Muscle layer of colon (tissue), 2 donors: ENCODE measurements around the gene RASGRP3.

ENCODE experiments used
- H3K27ac ChIP-seq: one replicate; pipeline ENCODE4 v1.7.0; 2013; ENCODE audit warnings: low read depth, mild to moderate bottlenecking, low read length, moderate library complexity
- H3K27me3 ChIP-seq, 2 donors: one replicate each; pipeline ENCODE4 v1.7.0; 2013; ENCODE audit warnings: low read length in 2 of 2, mild to moderate bottlenecking in 2 of 2; ENCODE audit not compliant: insufficient read depth in 2 of 2, control insufficient read depth in 1 of 2
- H3K36me3 ChIP-seq: one replicate; pipeline ENCODE4 v1.7.0; 2013; ENCODE audit warnings: mild to moderate bottlenecking, low read length; ENCODE audit not compliant: insufficient read depth
- H3K4me1 ChIP-seq: one replicate; pipeline ENCODE4 v1.7.0; 2013; ENCODE audit warnings: mild to moderate bottlenecking, low read length; ENCODE audit not compliant: insufficient read depth
- H3K4me3 ChIP-seq, 2 donors: one replicate each; pipeline ENCODE4 v1.7.0; 2013; ENCODE audit warnings: low read length in 2 of 2, low read depth in 1 of 2, mild to moderate bottlenecking in 1 of 2, moderate library complexity in 1 of 2
- H3K9ac ChIP-seq: one replicate; pipeline ENCODE4 v1.7.0; 2013; ENCODE audit warnings: low read length
- H3K9me3 ChIP-seq: one replicate; pipeline ENCODE4 v1.7.0; 2013; ENCODE audit warnings: mild to moderate bottlenecking, low read length
- donor health status: abdominal sarcoma.
- donor health status: Adenocarcinoma of cecum.

Gene RASGRP3

GRCh38 chr2:33476131-33476792 is at the start of gene RASGRP3:
TSS of gene RASGRP3 (plus strand) at chr2:33476649. CDS start at chr2:33515137, 38,488 bp downstream.
- Histone ChIP-seq H3K4me1 (peaks cover 7% of the 10 kb centered on the region), H3K36me3 (no peaks in the 10 kb centered on the region), H3K9ac (peak within 1 kb of the TSS; percentile 55), H3K9me3 (no peaks in the 10 kb centered on the region), H3K27me3 (no peaks in the 10 kb centered on the region), H3K27ac (peak within 1 kb of the TSS; percentile 74), H3K4me3 (peak within 1 kb of the TSS; percentile 22 to 93)

GRCh38 chr2:33426666-33427231 is 49.7 kb upstream of the RASGRP3 start:
- Histone ChIP-seq H3K4me1 (no peaks in the 10 kb centered on the region), H3K27ac (no peak overlapping the region)

GRCh38 chr2:33430077-33430476 is 46.4 kb upstream of the RASGRP3 start:
- Histone ChIP-seq H3K27ac (no peak overlapping the region), H3K4me1 (no peaks in the 10 kb centered on the region), H3K36me3 (no peaks in the 10 kb centered on the region), H3K4me3 (no peak overlapping the region), H3K27me3 (no peaks in the 10 kb centered on the region), H3K9ac (no peak overlapping the region), H3K9me3 (no peaks in the 10 kb centered on the region)

More at GRCh38 chr2:33426666-33427231, 49.7 kb upstream of the RASGRP3 start:
- Histone ChIP-seq H3K9ac (no peak overlapping the region), H3K9me3 (no peaks in the 10 kb centered on the region), H3K4me3 (no peak overlapping the region), H3K27me3 (no peaks in the 10 kb centered on the region), H3K36me3 (no peaks in the 10 kb centered on the region)

GRCh38 chr2:33430856-33431255 is 45.6 kb upstream of the RASGRP3 start:
- no peak overlapping the region for H3K4me3 ChIP-seq
- H3K9me3 ChIP-seq: no peaks in the 10 kb centered on the region

GRCh38 chr2:33432871-33433270 is 43.6 kb upstream of the RASGRP3 start:
- no peak overlapping the region for H3K27ac ChIP-seq
- no peaks in the 10 kb centered on the region for H3K36me3 ChIP-seq

More at GRCh38 chr2:33430856-33431255, 45.6 kb upstream of the RASGRP3 start:
- no peaks in the 10 kb centered on the region for H3K4me1 ChIP-seq
- H3K9ac ChIP-seq: no peak overlapping the region
- H3K36me3 ChIP-seq: no peaks in the 10 kb centered on the region
- H3K27ac ChIP-seq: no peak overlapping the region
- H3K27me3 ChIP-seq: no peaks in the 10 kb centered on the region

GRCh38 chr2:33433279-33434235 is 42.9 kb upstream of the RASGRP3 start:
- Histone ChIP-seq H3K27ac (no peak overlapping the region), H3K9ac (no peak overlapping the region), H3K4me1 (no peaks in the 10 kb centered on the region), H3K36me3 (no peaks in the 10 kb centered on the region), H3K4me3 (no peak overlapping the region), H3K9me3 (no peaks in the 10 kb centered on the region), H3K27me3 (no peaks in the 10 kb centered on the region)

More at GRCh38 chr2:33432871-33433270, 43.6 kb upstream of the RASGRP3 start:
- Histone ChIP-seq H3K4me1 (no peaks in the 10 kb centered on the region), H3K27me3 (no peaks in the 10 kb centered on the region), H3K9me3 (no peaks in the 10 kb centered on the region), H3K4me3 (no peak overlapping the region), H3K9ac (no peak overlapping the region)

GRCh38 chr2:33435518-33435917 is 40.9 kb upstream of the RASGRP3 start:
- Histone ChIP-seq H3K4me3 (no peak overlapping the region), H3K9me3 (no peaks in the 10 kb centered on the region), H3K9ac (no peak overlapping the region), H3K27ac (no peak overlapping the region), H3K4me1 (no peaks in the 10 kb centered on the region), H3K36me3 (no peaks in the 10 kb centered on the region), H3K27me3 (no peaks in the 10 kb centered on the region)

GRCh38 chr2:33436083-33436482 is 40.4 kb upstream of the RASGRP3 start:
- no peaks in the 10 kb centered on the region for H3K4me1 ChIP-seq
- no peak overlapping the region for H3K9ac ChIP-seq
- no peak overlapping the region for H3K27ac ChIP-seq
- no peak overlapping the region for H3K4me3 ChIP-seq
- H3K27me3 ChIP-seq: no peaks in the 10 kb centered on the region
- no peaks in the 10 kb centered on the region for H3K36me3 ChIP-seq
- no peaks in the 10 kb centered on the region for H3K9me3 ChIP-seq

- H3K4me1 ChIP-seq: no peaks in the 10 kb centered on the region
- no peak overlapping the region for H3K9ac ChIP-seq
- H3K36me3 ChIP-seq: no peaks in the 10 kb centered on the region
- no peaks in the 10 kb centered on the region for H3K9me3 ChIP-seq
- no peaks in the 10 kb centered on the region for H3K27me3 ChIP-seq
- H3K4me3 ChIP-seq: no peak overlapping the region
- no peak overlapping the region for H3K27ac ChIP-seq
Observed at GRCh38 chr2:33437297-33437696, 39.2 kb upstream of the RASGRP3 start.

- H3K9ac ChIP-seq: no peak overlapping the region
Observed at GRCh38 chr2:33437815-33438214, 38.6 kb upstream of the RASGRP3 start.

GRCh38 chr2:33441235-33441810 is 35.1 kb upstream of the RASGRP3 start:
- H3K27me3 ChIP-seq: no peaks in the 10 kb centered on the region
- no peak overlapping the region for H3K27ac ChIP-seq
- no peaks in the 10 kb centered on the region for H3K4me1 ChIP-seq
- no peaks in the 10 kb centered on the region for H3K36me3 ChIP-seq
- no peak overlapping the region for H3K4me3 ChIP-seq
- H3K9ac ChIP-seq: no peak overlapping the region
- H3K9me3 ChIP-seq: no peaks in the 10 kb centered on the region

More at GRCh38 chr2:33437815-33438214, 38.6 kb upstream of the RASGRP3 start:
- Histone ChIP-seq H3K4me1 (no peaks in the 10 kb centered on the region), H3K4me3 (no peak overlapping the region), H3K27ac (no peak overlapping the region), H3K9me3 (no peaks in the 10 kb centered on the region), H3K36me3 (no peaks in the 10 kb centered on the region), H3K27me3 (no peaks in the 10 kb centered on the region)
